NCI-H1417 (cell line): ENCODE results near the gene GSX2.
A peak's percentile ranks its signal among the peaks of the same experiment; 100 is the strongest.
"Not testable (repeated sequence)": the region's sequence is repeated elsewhere in the genome, so short reads cannot be mapped to it uniquely, and the experiment has no call there.

Source experiments
- DNase-seq, 3 experiments: peaks; one replicate each; lab custom pipeline; 2025; lab: John Stamatoyannopoulos, UW

Gene GSX2

GRCh38 chr4:54103190-54103574 lies 3.2 kb downstream of the GSX2 start:
- DNase-seq: no peak

GRCh38 chr4:54104907-54105306 lies 4.9 kb downstream of the GSX2 start:
- no peak for DNase-seq

- peak in 1 of 3 experiments; percentile 47 for DNase-seq
Observed at GRCh38 chr4:54107951-54108748, 8.2 kb downstream of the GSX2 start.

GRCh38 chr4:54109241-54110018 lies 9.5 kb downstream of the GSX2 start:
- DNase-seq: no peak

- DNase-seq: no peak
Observed at GRCh38 chr4:54110019-54110416, 10.1 kb downstream of the GSX2 start.

- DNase-seq: not testable (repeated sequence)
Observed at GRCh38 chr4:54113206-54113605, 13.2 kb downstream of the GSX2 start.

- DNase-seq: not testable (repeated sequence)
Observed at GRCh38 chr4:54116246-54116645, 16.3 kb downstream of the GSX2 start.

GRCh38 chr4:54118850-54119589 lies 19.1 kb downstream of the GSX2 start:
- DNase-seq: no peak

GRCh38 chr4:54120518-54120917 lies 20.6 kb downstream of the GSX2 start:
- no peak for DNase-seq

GRCh38 chr4:54127660-54128059 lies 27.7 kb downstream of the GSX2 start:
- no peak for DNase-seq

- not testable (repeated sequence) for DNase-seq
Observed at GRCh38 chr4:54128694-54129093, 28.7 kb downstream of the GSX2 start.

- DNase-seq: no peak
Observed at GRCh38 chr4:54139332-54139731, 39.4 kb downstream of the GSX2 start.

GRCh38 chr4:54140287-54140686 lies 40.3 kb downstream of the GSX2 start:
- DNase-seq: no peak

GRCh38 chr4:54144199-54144598 lies 44.2 kb downstream of the GSX2 start:
- no peak for DNase-seq

GRCh38 chr4:54144661-54145171 lies 44.8 kb downstream of the GSX2 start:
- DNase-seq: no peak

- DNase-seq: peak in 2 of 3 experiments; percentile 17 to 70
Observed at GRCh38 chr4:54146139-54146538, 46.2 kb downstream of the GSX2 start.

GRCh38 chr4:54149323-54149722 lies 49.4 kb downstream of the GSX2 start:
- DNase-seq: no peak
